Activated naive CD4-positive, alpha-beta T cell (primary cell): ENCODE data around the gene TGFA.
"Not testable (repeated sequence)": the region's sequence is repeated elsewhere in the genome, so short reads cannot be mapped to it uniquely, and the experiment has no call there.

Experiments used
- DNase-seq, 4 experiments: peaks; one replicate each; lab custom pipeline; 2025; lab: John Stamatoyannopoulos, UW

Gene TGFA

GRCh38 chr2:70498054-70498453 is 55.6 kb downstream of the TGFA start:
- DNase-seq, result no peak

- DNase-seq, result no peak
These were observed 56.8 kb downstream of the TGFA start for GRCh38 chr2:70496819-70497218.

- DNase-seq, result no peak
These were observed 59.2 kb downstream of the TGFA start for GRCh38 chr2:70494293-70494886.

GRCh38 chr2:70490381-70490780 is 63.2 kb downstream of the TGFA start:
- DNase-seq, result no peak

GRCh38 chr2:70489165-70489564 is 64.5 kb downstream of the TGFA start:
- DNase-seq, result no peak

- no peak for DNase-seq
These were observed 69.5 kb downstream of the TGFA start for GRCh38 chr2:70484086-70484485.

GRCh38 chr2:70482401-70482800 is 71.2 kb downstream of the TGFA start:
- DNase-seq, result no peak

GRCh38 chr2:70480468-70480867 is 73.2 kb downstream of the TGFA start:
- DNase-seq, result no peak

- DNase-seq, result no peak
These were observed 73.8 kb downstream of the TGFA start for GRCh38 chr2:70479816-70480215.

- DNase-seq, result no peak
These were observed 76.2 kb downstream of the TGFA start for GRCh38 chr2:70477441-70477844.

GRCh38 chr2:70475266-70475665 is 78.4 kb downstream of the TGFA start:
- no peak for DNase-seq

- no peak for DNase-seq
These were observed 79.3 kb downstream of the TGFA start for GRCh38 chr2:70474256-70474848.

- no peak for DNase-seq
These were observed 80.4 kb downstream of the TGFA start for GRCh38 chr2:70473101-70473722.

GRCh38 chr2:70472221-70472890 is 81.3 kb downstream of the TGFA start:
- no peak for DNase-seq

GRCh38 chr2:70471129-70471528 is 82.5 kb downstream of the TGFA start:
- DNase-seq, result no peak

- no peak for DNase-seq
These were observed 83.7 kb downstream of the TGFA start for GRCh38 chr2:70469961-70470360.

GRCh38 chr2:70469435-70469834 is 84.2 kb downstream of the TGFA start:
- no peak for DNase-seq

GRCh38 chr2:70468878-70469277 is 84.7 kb downstream of the TGFA start:
- DNase-seq, result no peak

GRCh38 chr2:70467831-70468779 is 85.5 kb downstream of the TGFA start:
- no peak for DNase-seq

- DNase-seq, result no peak
These were observed 86.4 kb downstream of the TGFA start for GRCh38 chr2:70467237-70467636.

- not testable (repeated sequence) for DNase-seq
These were observed 87.0 kb downstream of the TGFA start for GRCh38 chr2:70466647-70467046.

- DNase-seq, result no peak
These were observed 89.6 kb downstream of the TGFA start for GRCh38 chr2:70463997-70464396.
